ENCODE measurements around the gene OSBPL5.
"Not testable (repeated sequence)": the region's sequence is repeated elsewhere in the genome, so short reads cannot be mapped to it uniquely, and the experiment has no call there.

The OSBPL5 gene

DNA sequence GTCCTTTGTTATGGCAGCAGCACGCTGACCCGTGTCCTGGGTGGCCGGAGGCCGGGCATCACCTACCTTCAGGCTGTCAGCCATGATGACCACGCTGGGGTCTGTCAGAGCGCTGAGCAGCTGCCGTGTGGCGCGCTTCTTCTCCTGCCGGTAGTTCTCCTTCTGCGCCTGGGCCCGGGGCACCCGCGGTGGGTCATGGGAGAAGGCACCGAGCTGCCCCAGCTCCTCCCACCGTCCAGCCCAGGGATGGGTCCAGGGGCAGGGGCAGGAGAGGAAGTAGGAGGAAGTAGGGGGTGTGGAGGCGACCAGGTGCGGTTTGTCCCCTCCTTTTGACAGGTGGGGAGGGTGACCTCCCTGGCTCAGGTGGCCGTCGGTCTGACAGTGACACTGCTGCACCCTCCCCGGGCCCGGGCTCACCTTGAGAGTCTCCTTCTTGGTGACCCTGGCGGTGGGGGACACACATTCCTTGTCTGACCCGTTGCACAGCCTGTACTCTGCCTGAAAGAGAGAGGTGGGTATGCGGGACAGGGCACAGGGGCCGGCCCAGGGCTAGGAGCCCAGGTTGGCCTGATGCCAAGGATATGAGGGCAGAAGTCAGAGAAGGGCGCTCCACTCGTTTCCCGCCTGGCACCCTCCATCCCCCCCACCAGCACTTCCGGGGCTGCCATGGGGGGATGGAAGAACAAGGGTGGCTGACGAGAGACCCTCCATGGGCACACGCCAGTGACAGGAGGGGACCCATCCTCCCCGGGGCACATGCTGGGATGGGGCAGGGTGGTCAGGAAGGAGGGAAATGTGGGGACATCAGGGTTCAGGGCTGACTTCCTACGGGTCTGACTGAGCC lies 43.0 kb downstream of the OSBPL5 start:
- no peak for DNase-seq (ENCODE audit: low read depth, low spot score)

DNA sequence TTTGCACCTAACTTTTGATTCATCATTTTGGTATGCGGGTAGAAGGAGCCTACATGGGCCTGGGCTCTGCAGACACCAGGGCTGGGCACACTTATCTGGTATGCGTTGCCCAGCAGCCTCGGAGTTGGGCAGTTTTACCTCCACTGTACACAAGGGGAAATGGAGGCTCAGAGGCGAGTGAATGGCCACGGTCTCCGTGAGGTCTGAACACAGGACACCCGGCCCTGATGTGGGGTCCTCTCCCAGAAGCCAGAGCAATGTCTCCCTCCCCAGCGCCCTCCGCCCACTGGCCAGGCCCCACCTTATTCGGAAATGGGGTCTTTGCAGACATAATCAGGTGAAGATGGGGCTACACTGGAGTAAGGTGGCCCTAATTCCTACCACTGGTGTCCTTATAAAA lies 43.7 kb downstream of the OSBPL5 start:
- DNase-seq (ENCODE audit: low read depth, low spot score), result no peak

DNA sequence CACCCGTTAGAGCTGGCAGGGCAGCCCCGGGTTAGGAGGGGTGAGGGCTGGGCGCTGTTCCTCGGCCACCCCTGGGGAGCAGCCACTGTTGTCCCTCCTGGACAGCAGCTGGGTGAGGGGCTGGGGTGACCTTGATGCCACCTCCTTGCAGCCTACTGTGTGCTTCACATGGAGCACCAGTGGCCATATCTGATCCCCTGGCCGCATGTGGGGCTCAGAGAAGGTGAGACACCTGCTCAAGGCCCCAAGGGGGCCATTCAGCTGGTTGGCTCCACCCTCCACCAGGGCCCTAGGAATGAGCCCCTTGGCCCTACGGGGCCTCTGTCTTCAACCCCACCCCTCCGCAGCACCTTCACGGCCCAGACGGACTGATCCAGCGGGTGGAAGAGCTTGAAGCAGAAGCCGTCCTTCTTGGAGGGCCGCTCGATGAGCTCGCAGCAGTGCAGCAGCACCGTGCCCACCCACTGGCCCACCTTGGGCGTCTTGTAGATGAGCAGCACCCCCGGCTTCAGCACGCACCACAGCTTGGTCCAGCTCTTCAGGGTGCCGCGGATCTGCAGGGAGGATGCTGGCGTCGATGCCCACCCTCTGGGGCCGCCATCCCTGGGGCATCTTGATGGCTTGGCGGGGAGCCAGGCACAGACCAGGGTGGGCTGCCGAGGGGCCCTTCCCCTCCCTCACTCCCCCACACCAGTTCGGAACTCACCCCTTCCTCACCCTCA lies 44.9 kb downstream of the OSBPL5 start:
- DNase-seq (ENCODE audit: low read depth, low spot score), result no peak

DNA sequence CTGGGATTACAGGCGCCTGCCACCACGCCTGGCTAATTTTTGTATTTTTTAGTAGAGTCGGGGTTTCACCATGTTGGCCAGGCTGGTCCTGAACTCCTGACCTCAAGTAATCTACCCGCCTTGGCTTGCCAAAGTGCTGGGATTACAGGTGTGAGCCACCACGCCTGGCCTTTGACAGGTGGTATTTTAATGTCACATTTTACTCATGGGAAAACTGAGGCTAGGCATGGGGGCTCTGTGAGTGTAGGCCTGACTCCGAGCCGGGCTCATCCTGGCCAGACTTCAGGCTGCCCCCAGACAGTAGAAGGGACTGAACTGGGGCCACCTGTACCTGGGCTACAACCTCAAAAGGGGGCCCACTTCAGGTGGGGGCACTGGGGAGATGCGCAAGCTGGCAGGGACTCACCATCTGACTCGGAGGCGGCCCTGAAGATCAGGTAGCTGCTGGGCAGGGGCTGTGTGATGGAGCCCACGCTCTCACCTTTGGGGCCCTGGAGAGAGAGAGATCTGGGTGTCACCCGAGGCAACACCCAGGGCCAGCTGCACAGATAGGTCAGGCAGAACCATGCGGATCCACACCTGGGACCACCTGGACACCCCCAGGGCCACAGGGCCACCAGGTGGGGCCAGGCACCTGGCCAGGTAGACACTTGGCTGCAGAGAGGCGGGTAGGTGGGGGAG lies 45.8 kb downstream of the OSBPL5 start:
- DNase-seq (ENCODE audit: low read depth, low spot score), result no peak

DNA sequence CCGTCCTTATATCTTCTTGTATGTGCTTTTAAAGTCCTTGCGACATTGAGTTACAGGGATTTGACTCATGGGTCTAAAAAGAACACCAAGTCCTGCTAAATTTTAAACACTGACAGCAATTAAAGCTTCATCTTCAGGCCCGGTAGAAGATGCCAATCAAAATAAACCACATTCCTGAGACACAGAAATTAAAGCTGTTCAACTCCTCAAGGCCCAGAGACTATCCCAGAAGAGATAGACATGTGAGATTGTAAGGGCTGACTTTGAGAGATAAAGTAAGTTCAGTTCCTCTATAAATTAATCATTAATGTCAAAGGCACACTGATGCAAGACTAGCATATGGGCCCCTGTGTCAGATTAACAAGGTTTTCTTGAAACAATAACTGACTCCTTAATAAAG lies 49.8 kb downstream of the OSBPL5 start:
- no peak for DNase-seq (ENCODE audit: low read depth, low spot score)

DNA sequence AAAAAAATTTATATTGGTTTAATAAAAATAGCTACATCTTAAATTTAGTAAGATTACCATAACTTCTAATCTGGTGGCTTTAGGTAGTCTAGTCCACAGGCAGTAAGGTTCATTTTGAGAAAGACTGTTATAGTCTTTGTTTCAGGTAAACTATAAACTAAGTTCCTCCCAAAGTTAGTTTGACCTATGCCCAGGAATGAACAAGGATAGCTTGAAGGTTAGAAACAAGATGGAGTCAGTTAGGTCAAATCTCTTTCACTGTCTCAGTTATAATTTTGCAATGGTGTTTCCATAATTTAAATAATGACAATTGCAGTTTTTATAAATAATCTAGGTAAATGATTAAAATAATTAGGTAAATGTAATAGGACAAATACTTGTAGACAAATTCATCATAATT lies 51.4 kb downstream of the OSBPL5 start:
- not testable (repeated sequence) for DNase-seq (ENCODE audit: low read depth, low spot score)

DNA sequence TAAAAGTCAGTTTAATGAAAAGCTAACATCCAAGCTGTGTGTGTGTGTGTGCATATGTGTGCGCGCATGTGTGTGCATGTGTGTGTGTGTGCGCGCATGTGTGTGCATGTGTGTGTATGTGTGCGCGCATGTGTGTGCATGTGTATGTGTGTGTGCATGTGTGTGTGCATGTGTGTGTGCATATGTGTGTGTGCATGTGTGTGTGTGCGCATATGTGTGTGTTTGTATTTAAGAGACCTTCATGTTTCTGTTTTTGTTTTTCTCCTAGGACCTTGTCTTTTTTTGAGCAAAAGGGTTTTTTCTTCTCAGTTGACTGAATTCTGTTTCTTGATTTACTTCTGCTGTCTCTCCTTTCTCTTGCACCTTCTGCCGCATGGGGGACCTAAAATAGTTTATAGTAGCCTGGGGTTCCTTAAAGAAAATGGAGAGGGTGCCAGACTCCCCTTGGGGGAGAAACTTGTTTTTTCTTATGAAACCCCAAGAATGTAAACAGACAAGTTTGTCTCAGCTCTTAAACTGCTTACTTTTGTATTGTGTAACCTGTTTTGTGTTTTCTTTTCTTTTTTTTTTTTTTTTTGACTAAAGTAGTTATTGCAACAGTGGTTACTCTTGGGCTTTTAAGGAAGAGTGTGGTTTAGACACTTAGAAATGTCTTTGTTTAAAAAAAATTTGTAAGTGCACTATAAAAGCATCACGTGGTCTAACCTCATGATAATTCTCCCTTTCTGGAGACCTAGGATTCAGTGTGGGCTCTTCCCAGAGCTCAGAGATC lies 53.0 kb downstream of the OSBPL5 start:
- DNase-seq (ENCODE audit: low read depth, low spot score), result no peak

DNA sequence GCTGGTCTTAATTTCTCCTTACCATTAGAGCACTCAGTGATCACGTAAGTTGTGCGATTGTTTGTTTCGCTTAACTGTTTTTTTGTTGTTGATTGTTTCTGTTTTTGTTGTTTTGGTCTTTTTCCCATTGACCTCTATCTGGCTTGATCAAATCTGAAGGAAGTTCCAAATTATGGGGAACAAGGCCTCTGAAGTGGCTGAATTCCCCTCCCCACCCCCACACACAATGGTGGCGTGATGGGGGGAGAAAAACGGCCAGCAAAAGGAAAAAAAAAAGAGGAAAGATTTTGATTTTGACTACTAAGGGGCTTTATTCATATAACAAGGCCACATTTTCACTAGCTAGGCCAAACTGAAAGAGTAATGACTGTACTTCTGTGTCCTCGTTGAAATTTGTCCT lies 53.6 kb downstream of the OSBPL5 start:
- no peak for DNase-seq (ENCODE audit: low read depth, low spot score)

DNA sequence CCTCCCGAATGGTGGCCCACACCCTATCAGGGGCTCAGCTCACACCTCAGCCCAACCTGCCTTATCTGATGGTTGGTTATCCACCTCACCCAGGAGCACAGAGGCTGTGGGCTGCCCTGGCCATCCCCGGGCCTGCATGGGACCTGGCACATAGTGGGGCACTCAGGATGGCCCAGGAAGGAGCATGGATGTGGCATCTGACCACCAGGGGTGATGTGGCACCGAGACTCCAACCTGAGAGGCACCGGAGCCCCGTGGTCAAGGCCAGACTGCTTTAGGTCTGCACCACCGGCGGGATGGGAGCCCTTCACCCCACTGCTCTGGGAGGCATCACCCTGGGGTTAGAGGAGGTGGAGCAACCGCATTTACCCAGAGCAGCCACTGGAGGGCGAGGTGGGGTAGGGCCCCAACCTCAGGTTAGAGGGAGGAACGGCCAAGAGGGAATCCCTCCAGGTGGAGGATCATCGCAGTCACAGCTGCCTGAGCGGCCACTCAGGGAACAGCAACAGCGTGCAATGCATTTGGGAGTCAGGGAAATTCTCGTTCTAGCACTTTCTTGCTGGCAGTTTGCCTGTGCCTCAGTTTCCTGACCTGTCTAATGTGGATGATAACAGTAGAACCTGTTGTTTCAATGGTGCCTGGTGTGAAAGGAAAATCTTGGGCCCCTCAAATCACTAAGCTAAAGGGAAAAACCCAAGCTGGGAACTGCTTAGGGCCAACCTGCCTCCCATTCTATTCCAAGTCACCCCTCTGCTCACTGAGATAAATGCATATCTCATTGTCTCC lies 55.0 kb downstream of the OSBPL5 start:
- peak; percentile 68 for DNase-seq (ENCODE audit: low read depth, low spot score)

DNA sequence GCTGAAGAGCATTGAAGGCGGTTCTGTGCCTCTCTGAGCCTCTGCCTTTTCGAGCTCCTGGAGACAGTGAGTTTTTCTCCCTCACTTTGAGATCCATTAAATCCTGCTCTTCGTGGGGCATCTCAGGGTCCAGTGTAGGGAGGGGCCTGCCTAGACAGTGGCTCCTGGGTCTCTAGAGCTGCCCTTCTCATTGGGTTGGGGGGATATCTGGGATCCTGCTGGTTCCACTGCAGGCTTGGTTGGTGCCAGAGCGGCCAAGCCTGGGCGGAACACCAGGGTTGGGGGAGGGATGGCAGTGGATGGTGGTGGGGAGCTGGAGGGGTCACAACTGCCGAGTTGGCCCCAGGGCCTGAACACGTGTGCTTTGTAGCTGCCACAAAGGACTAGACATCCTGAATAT lies 55.7 kb downstream of the OSBPL5 start:
- DNase-seq (ENCODE audit: low read depth, low spot score), result no peak

DNA sequence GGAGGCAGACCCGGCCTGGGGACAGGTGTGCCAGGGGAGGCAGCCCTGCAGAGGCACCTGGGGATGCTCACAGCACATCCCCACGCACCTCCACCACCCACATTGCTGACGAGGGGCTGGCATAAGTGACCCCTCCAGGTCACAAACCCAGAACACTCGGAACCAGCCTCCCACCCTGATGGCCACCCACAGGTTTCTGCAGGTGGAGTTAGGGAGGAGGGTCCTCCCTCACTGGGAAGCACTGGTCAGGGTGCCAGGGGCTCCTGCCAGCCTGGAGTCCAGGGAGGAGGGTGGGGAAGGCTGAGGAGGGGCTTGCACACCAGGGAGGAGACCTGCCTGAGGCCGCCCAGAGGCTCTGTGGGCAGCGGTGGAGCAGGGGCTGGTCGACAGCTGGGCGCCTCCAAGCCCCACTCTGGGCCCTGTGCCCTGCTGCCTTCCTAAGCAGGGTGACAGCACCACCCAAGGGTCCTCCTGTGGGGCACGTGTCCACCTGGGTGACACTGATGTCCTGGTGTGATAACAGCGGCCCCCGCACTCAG lies 56.9 kb downstream of the OSBPL5 start:
- no peak for DNase-seq (ENCODE audit: low read depth, low spot score)

DNA sequence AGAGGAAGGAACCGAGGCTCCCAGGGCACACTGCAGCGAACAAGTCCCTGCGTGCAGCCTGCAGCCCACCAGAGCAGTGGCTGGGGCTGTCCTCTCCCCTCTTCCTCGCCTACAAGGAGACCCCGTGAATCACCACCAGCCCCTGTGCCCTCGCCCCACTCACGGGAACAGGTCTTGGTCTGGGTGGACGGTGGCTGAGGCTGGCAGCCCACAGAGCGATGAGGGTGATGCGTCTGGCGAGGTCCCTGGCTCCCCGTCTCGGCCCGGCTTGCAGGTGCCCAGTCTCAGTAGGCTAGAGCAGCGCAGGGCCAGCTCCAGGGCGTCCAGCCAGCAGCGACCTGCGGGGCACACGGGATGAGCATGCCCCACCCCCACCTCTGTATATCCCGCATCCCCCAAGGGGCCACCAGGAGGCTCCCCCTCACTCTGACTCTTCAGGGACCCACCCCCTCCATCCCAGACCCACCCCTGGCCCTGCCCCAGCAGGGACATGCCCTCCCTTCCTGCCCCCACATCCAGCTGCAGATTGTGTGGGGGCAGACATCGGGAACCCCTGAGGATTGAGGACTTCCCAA lies 57.4 kb downstream of the OSBPL5 start:
- no peak for DNase-seq (ENCODE audit: low read depth, low spot score)

DNA sequence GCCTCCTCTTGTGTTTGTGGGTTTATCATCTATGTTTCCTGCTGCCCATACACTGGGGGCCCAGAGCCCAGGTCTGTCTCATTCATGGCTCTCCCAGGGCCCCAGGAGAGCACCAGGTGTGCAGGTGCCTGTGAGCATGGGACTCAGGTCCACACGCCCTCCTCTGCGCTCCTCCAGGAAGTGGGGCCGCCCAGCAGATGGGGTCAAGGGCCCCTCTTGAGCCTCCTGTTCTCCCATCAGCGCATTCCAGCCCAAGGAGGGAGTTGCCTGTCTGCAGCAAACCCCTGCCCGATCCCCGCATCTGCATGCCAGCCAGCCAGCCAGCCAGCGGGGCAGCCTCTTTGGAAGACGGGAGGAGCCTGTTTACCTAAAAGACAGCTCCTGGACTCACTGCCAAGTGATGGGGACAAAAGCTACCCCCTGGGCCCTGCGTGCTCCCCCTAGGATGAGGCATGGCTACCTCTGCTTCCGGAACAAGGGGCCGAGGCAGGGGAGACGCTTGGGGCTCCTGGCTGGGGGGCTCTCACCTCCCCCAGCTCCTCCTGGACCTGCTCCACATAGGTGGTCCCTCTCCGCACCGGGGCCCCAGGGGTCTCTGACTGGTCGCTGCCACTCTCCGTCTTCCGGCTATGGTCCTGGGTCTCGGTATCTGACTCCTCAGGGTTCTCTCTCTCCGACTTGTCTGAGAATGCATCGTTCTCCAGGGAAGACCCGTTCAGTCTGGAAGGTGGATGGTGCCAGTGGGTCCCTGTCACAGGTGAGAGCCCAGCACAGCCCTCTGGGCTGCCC lies 58.2 kb downstream of the OSBPL5 start:
- no peak for DNase-seq (ENCODE audit: low read depth, low spot score)

DNA sequence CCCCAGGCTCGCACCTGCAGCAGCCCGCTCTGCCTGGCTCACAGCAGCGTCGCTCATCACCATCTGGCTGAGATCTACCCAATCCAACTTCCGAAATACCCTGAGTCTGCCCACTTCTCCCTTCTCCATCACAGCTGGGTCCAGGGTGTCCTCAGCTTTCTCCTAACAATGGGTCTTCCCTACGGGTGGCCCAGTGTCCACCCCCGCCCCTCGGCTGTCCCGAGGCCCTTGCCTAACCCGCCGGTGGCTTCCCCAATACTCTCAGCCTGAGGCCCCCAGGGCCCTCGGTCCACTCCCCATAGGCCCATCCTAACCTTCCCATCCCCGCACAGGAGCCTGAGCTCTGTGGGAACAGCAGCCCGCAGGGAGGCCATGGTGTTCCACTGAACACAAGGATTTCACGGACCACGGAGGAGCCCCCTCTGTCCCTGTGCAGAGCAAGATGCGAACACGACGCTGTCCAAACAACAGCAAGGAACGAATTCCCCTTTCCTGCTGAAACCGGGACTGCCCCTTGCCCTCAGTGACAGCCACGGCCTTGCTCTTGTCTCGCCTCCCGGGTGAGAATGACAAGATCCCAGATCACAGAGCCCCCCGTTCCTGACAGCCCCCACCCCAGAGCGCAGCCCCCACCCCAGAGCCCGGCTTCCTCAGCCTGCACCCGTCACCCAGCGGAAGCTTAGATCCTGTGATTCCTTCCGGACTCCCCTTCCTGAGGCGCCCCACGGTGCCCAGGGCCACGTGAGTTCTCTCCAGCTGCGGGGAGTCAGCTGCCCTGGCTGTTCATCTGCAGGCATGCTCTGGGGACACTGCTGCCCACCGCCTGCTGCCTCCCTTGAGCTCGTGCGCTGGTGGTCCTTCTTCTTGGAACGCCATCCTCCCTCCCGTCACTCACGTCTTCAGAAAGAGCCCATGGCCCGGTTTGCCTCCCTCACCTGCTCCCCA lies 59.0 kb downstream of the OSBPL5 start:
- DNase-seq (ENCODE audit: low read depth, low spot score), result no peak

DNA sequence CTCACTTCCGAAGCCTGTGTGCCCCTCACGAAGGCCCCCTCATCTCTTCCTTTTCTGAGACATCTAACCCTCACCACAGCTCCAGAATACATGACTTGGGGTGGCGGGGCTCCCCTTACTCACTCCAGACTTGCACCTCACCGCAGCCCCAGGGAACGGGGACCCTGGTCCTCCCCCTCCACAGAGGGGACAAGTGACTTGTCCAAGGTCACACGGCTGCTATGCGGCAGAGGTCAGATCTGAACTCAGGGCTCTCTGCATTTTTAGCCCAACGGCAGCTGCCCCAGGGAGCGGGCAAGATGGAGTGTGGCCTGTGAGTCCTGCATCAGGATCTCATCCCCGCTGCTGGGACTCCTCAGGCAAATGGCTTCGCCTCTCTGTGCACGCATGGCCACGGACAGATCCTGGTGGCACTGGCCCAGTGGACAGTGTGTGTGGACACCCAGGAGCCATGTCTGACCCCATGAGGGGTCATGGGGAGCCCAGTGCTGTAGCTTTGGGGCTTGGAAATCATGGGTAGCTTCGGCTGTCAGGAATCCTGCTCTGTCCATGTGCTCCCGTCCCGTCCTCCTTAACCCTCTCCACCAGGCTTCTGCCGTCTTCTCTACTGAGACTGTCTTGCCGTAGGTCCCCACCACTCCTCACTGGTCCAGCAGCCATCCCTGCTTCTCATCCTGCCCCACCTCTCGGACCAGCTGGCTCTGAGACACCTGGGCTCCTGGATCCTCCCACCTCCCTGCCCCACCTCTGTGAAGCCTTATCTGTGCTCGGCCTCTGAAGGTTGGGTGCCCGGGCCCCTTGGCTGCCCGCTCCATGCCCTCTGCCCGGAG lies 59.9 kb downstream of the OSBPL5 start:
- no peak for DNase-seq (ENCODE audit: low read depth, low spot score)

DNA sequence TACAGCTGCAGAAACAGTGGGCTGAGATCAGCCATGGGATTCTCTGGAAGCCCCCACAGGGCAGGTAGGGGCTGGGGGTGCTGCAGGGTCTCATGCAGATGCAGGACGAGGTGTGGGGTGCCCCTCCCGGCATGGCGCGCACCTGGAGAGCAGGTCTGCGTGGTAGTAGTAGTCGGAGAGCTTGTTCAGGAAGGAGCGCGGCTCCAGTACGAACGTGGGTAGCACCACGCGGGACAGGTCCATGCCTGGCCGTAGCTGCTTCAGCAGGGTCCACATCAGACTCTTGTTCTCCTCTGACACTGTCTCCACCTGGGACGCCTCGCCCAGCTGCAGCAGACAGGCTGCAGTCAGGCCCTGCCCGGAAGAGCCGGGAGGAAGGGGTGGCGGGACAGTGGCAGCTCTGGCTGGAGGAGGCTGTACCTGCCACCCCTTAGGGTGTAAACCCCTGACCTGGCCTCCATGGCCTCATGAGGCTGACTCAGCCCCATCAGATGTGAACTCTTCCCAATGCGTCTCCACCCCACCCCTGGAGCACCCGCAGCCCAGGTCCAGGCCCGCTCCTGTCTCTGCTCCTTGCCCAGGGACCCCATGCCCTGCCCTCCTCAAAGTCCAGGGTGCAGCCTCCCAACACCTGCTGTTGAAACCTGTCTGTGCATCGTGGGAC lies 60.9 kb downstream of the OSBPL5 start:
- DNase-seq (ENCODE audit: low read depth, low spot score), result no peak

DNA sequence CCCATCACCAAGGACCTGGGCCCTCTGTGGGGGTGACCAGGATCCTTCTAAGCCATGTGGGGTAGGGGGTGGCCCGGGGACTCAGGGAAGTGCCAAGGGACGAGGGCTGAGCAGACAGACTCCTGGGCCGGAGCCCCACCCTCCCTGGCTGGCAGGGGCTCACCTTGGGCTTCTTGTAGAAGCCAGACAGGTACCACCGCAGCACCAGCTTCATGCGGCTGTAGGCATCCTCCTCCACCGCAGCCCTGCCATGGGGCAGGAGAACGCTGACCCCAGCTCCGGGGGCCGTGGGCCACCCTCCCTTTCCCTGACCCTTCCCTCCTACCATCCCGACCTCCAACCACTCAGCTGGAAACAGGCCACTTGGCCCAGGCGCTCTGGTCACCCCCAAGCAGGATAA lies 62.0 kb downstream of the OSBPL5 start:
- no peak for DNase-seq (ENCODE audit: low read depth, low spot score)

Measured in iPS DF 19.7 (cell line).